ENCODE data around the gene ADCK1.

DNA sequence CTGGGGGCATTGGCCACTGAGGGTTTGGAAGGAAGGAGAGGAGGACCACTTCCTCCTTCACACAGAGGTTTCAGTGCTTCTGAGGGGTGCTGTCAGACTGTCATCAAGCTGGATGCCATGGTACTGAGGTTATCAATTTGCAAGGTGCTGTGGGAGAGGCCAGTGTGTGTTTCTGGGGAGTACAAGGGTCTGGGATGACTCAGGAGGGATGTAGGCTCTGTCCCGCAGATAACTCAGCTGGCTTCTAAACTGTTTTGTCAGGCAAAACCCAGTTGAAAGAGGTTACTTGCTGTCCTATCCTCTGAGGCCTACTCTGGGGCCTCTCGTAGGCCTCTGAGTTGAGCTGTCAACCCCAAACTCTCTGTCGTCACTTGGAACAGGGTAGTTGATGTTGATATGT is 22.8 kb downstream of the ADCK1 start:
- TF ChIP-seq, protein P1, sequence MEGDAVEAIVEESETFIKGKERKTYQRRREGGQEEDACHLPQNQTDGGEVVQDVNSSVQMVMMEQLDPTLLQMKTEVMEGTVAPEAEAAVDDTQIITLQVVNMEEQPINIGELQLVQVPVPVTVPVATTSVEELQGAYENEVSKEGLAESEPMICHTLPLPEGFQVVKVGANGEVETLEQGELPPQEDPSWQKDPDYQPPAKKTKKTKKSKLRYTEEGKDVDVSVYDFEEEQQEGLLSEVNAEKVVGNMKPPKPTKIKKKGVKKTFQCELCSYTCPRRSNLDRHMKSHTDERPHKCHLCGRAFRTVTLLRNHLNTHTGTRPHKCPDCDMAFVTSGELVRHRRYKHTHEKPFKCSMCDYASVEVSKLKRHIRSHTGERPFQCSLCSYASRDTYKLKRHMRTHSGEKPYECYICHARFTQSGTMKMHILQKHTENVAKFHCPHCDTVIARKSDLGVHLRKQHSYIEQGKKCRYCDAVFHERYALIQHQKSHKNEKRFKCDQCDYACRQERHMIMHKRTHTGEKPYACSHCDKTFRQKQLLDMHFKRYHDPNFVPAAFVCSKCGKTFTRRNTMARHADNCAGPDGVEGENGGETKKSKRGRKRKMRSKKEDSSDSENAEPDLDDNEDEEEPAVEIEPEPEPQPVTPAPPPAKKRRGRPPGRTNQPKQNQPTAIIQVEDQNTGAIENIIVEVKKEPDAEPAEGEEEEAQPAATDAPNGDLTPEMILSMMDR (IDR thresholded peaks at IDR 0.05 in 4 of 5, conservative IDR thresholded peaks at IDR 0.05 in 1 of 5): no peak
- no peak for TF ChIP-seq POLR2A (IDR thresholded peaks at IDR 0.05)
